Measurements from ENCODE around the gene TSPAN1. TPM values are rescaled to one million over a fixed set of nuclear protein-coding genes. Genes with fewer than 3 reads are reported as not detected.

Gene TSPAN1
- total and polyA plus RNA-seq, 4 donors = 45.3 to 174 (median 139) TPM

- Histone ChIP-seq H3K9ac (ENCODE audit: insufficient read depth in 1 of 2, low read length in 2 of 2) (no peak overlapping the region), H3K9me3 (ENCODE audit: control insufficient read depth in 4 of 4, insufficient read depth in 3 of 4, low read length in 3 of 4) (no peaks in the 10 kb centered on the region), H3K27ac (ENCODE audit: low read depth in 1 of 2, low read length in 1 of 2) (no peak overlapping the region), H3K4me1 (ENCODE audit: control insufficient read depth in 5 of 5, insufficient read depth in 5 of 5, low read length in 5 of 5) (peaks cover 0 to 23% (median 4%) of the 10 kb centered on the region in 5 donors), H3K36me3 (ENCODE audit: control insufficient read depth in 4 of 4, insufficient read depth in 4 of 4, low read length in 4 of 4) (peaks cover 0 to 10% (median 8%) of the 10 kb centered on the region in 4 donors), H3K4me3 (no peak overlapping the region), H3K27me3 (ENCODE audit: control insufficient read depth in 3 of 3, insufficient read depth in 3 of 3, low read length in 2 of 3) (no peaks in the 10 kb centered on the region)
- TF ChIP-seq CTCF (IDR thresholded peaks at IDR 0.05; ENCODE audit: control extremely low read depth, extremely low read depth) = no peak
- DNase-seq (no peak), ATAC-seq (ENCODE audit: insufficient read depth, low FRiP score) (no peak)
- 73 to 78% methylated on average over 7 of the region's 7 CpGs for WGBS, 2 donors
Measured at GRCh38 chr1:46184920-46185658, 10.2 kb downstream of the TSPAN1 start.

GRCh38 chr1:46186076-46186475, 11.2 kb downstream of the TSPAN1 start:
- Histone ChIP-seq H3K9me3 (ENCODE audit: control insufficient read depth in 4 of 4, insufficient read depth in 3 of 4, low read length in 3 of 4) (no peaks in the 10 kb centered on the region), H3K4me3 (no peak overlapping the region), H3K9ac (ENCODE audit: insufficient read depth in 1 of 2, low read length in 2 of 2) (no peak overlapping the region), H3K36me3 (ENCODE audit: control insufficient read depth in 4 of 4, insufficient read depth in 4 of 4, low read length in 4 of 4) (peaks cover 0 to 19% (median 8%) of the 10 kb centered on the region in 4 donors), H3K4me1 (ENCODE audit: control insufficient read depth in 5 of 5, insufficient read depth in 5 of 5, low read length in 5 of 5) (peaks cover 0 to 26% (median 4%) of the 10 kb centered on the region in 5 donors), H3K27ac (ENCODE audit: low read depth in 1 of 2, low read length in 1 of 2) (no peak overlapping the region), H3K27me3 (ENCODE audit: control insufficient read depth in 3 of 3, insufficient read depth in 3 of 3, low read length in 2 of 3) (no peaks in the 10 kb centered on the region)
- no peak for TF ChIP-seq CTCF (IDR thresholded peaks at IDR 0.05; ENCODE audit: control extremely low read depth, extremely low read depth)
- ATAC-seq (ENCODE audit: insufficient read depth, low FRiP score) = no peak
- WGBS, 2 donors = 93% methylated on average over 2 of the region's 2 CpGs
- no peak for DNase-seq

GRCh38 chr1:46187106-46187869, 12.4 kb downstream of the TSPAN1 start:
- no peak for TF ChIP-seq CTCF (IDR thresholded peaks at IDR 0.05; ENCODE audit: control extremely low read depth, extremely low read depth)
- no peaks in the 10 kb centered on the region for H3K27me3 ChIP-seq (ENCODE audit: control insufficient read depth in 3 of 3, insufficient read depth in 3 of 3, low read length in 2 of 3)
- H3K36me3 ChIP-seq (ENCODE audit: control insufficient read depth in 4 of 4, insufficient read depth in 4 of 4, low read length in 4 of 4) = peaks cover 0 to 25% (median 8%) of the 10 kb centered on the region in 4 donors
- peak overlapping the region in 1 of 2 donors; percentile 54 for H3K27ac ChIP-seq (ENCODE audit: low read depth in 1 of 2, low read length in 1 of 2)
- DNase-seq (no peak), ATAC-seq (ENCODE audit: insufficient read depth, low FRiP score) (no peak)
- H3K4me3 ChIP-seq = no peak overlapping the region
- H3K9ac ChIP-seq (ENCODE audit: insufficient read depth in 1 of 2, low read length in 2 of 2) = no peak overlapping the region
- no peaks in the 10 kb centered on the region for H3K9me3 ChIP-seq (ENCODE audit: control insufficient read depth in 4 of 4, insufficient read depth in 3 of 4, low read length in 3 of 4)
- peaks cover 0 to 23% (median 4%) of the 10 kb centered on the region in 5 donors for H3K4me1 ChIP-seq (ENCODE audit: control insufficient read depth in 5 of 5, insufficient read depth in 5 of 5, low read length in 5 of 5)
- WGBS, 2 donors = 71 to 89% methylated on average over 8 of the region's 8 CpGs
